Measurements from ENCODE around the gene GPR158.

- no peak for TF ChIP-seq TCF7L2 (IDR thresholded peaks at IDR 0.05; ENCODE audit: borderline replicate concordance, extremely low read depth, insufficient read depth, insufficient read length)
- TF ChIP-seq POLR2AphosphoS5 (IDR thresholded peaks at IDR 0.05; ENCODE audit: low read depth, low read length): no peak
- TF ChIP-seq EZH2phosphoT487 (IDR thresholded peaks at IDR 0.05; ENCODE audit: borderline replicate concordance): no peak
- TF ChIP-seq EZH2 (IDR thresholded peaks at IDR 0.05): no peak
- no peak for TF ChIP-seq SP1 (IDR thresholded peaks at IDR 0.05; ENCODE audit: low read depth)
- no peak for TF ChIP-seq SRF (IDR thresholded peaks at IDR 0.05; ENCODE audit: low read depth)
- TF ChIP-seq RAD21 (IDR thresholded peaks at IDR 0.05; ENCODE audit: low read depth): peak; percentile 22; the same call in 1 of the 2 replicates
- TF ChIP-seq, protein P1, sequence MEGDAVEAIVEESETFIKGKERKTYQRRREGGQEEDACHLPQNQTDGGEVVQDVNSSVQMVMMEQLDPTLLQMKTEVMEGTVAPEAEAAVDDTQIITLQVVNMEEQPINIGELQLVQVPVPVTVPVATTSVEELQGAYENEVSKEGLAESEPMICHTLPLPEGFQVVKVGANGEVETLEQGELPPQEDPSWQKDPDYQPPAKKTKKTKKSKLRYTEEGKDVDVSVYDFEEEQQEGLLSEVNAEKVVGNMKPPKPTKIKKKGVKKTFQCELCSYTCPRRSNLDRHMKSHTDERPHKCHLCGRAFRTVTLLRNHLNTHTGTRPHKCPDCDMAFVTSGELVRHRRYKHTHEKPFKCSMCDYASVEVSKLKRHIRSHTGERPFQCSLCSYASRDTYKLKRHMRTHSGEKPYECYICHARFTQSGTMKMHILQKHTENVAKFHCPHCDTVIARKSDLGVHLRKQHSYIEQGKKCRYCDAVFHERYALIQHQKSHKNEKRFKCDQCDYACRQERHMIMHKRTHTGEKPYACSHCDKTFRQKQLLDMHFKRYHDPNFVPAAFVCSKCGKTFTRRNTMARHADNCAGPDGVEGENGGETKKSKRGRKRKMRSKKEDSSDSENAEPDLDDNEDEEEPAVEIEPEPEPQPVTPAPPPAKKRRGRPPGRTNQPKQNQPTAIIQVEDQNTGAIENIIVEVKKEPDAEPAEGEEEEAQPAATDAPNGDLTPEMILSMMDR (IDR thresholded peaks at IDR 0.05 in 2 of 3, conservative IDR thresholded peaks at IDR 0.05 in 1 of 3; ENCODE audit: borderline replicate concordance in 1 of 3, insufficient read depth in 1 of 3, low read depth in 2 of 3, low read length in 2 of 3): peak in 1 of 3 experiments; percentile 32; a peak in 2 of 6 replicates
- TF ChIP-seq JUND (IDR thresholded peaks at IDR 0.05): no peak
- TF ChIP-seq POLR2A (IDR thresholded peaks at IDR 0.05; ENCODE audit: borderline replicate concordance, extremely low read depth, insufficient read depth, insufficient read length): no peak
- TF ChIP-seq, protein P2, sequence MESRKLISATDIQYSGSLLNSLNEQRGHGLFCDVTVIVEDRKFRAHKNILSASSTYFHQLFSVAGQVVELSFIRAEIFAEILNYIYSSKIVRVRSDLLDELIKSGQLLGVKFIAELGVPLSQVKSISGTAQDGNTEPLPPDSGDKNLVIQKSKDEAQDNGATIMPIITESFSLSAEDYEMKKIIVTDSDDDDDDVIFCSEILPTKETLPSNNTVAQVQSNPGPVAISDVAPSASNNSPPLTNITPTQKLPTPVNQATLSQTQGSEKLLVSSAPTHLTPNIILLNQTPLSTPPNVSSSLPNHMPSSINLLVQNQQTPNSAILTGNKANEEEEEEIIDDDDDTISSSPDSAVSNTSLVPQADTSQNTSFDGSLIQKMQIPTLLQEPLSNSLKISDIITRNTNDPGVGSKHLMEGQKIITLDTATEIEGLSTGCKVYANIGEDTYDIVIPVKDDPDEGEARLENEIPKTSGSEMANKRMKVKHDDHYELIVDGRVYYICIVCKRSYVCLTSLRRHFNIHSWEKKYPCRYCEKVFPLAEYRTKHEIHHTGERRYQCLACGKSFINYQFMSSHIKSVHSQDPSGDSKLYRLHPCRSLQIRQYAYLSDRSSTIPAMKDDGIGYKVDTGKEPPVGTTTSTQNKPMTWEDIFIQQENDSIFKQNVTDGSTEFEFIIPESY (IDR thresholded peaks at IDR 0.05; ENCODE audit: extremely low read depth, insufficient replicate concordance, low read length): no peak
Measured at GRCh38 chr10:25176421-25176968, 1.7 kb downstream of the GPR158 start.
